IMR-90 (cell line): Measurements from ENCODE around the gene ZNF556.

Experiments used
- POLR2A ChIP-seq: IDR thresholded peaks from 2 replicates; pipeline ENCODE4 v1.6.1; 2012; ENCODE audit warnings: mild to moderate bottlenecking, low read depth, low read length
- RFX5 ChIP-seq: IDR thresholded peaks from 2 replicates; pipeline ENCODE4 v1.8.0; 2012; ENCODE audit warnings: low read depth, mild to moderate bottlenecking, low read length, moderate library complexity
- SMC3 ChIP-seq: fragments of 150-350 bp; IDR thresholded peaks from 2 replicates; pipeline ENCODE4 v1.6.1; 2016; ENCODE audit warnings: low read depth, mild to moderate bottlenecking, antibody characterized with exemption, low read length, moderate library complexity
- TF ChIP-seq, protein P1 (sequence below): conservative IDR thresholded peaks from 2 replicates; pipeline ENCODE4 v1.5.1; 2012; ENCODE audit warnings: mild to moderate bottlenecking, low read depth, low read length, improper control_type of control experiment

DNA sequence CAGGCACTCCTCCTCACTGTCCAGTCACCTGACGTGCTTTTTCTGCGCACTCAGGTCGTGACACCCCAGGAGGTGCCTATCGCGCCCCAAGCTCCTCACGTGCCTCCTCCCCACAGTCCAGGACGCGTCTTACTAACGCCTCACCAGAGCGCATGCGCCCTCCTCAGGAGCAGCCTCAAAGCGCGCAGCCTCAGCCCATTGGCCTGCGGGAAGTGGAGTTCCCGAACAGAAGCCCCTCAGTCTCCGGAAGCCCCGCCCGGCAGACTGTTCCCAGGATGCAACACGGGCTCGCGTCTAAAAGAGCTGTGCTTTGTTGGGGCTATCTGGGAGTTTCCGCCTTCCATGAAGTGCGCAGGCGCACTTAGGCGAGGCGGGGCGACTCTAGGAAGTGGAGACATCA lies 8.3 kb upstream of the ZNF556 start:
- TF ChIP-seq, protein P1, sequence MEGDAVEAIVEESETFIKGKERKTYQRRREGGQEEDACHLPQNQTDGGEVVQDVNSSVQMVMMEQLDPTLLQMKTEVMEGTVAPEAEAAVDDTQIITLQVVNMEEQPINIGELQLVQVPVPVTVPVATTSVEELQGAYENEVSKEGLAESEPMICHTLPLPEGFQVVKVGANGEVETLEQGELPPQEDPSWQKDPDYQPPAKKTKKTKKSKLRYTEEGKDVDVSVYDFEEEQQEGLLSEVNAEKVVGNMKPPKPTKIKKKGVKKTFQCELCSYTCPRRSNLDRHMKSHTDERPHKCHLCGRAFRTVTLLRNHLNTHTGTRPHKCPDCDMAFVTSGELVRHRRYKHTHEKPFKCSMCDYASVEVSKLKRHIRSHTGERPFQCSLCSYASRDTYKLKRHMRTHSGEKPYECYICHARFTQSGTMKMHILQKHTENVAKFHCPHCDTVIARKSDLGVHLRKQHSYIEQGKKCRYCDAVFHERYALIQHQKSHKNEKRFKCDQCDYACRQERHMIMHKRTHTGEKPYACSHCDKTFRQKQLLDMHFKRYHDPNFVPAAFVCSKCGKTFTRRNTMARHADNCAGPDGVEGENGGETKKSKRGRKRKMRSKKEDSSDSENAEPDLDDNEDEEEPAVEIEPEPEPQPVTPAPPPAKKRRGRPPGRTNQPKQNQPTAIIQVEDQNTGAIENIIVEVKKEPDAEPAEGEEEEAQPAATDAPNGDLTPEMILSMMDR: no peak
- no peak for TF ChIP-seq SMC3
- TF ChIP-seq RFX5: no peak
- no peak for TF ChIP-seq POLR2A
